Stimulated activated CD4-positive, alpha-beta T cell treated with anti-CD3 and anti-CD28 coated beads, Interleukin-4, amount 100 ng/mL, for 24 hours (primary cell): ENCODE results near the gene GRID1.

Experiments used
- DNase-seq: peaks from one replicate; pipeline ENCODE4 v3.0.0-alpha.2; 2020

The GRID1 gene

DNA sequence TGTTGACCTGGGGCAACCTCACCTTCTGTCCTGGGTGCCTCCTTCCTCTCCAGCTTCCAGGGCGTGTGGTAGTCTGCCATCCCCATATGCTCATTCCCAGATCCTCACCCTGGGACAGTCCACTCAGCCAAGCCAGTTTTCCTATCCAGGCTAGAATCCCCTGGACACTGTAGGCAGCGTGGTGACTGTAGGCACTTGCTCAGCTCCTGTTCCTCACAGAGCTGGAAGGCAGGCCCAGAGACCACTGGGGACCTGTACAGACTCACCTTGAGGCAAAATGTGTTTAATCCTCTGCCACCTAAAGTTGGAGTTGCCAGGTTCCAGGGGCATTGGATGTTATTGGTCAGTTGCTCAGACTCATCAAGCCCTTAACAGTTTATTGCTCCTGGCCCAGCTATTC lies 2.4 kb upstream of the GRID1 start:
- no peak for DNase-seq

DNA sequence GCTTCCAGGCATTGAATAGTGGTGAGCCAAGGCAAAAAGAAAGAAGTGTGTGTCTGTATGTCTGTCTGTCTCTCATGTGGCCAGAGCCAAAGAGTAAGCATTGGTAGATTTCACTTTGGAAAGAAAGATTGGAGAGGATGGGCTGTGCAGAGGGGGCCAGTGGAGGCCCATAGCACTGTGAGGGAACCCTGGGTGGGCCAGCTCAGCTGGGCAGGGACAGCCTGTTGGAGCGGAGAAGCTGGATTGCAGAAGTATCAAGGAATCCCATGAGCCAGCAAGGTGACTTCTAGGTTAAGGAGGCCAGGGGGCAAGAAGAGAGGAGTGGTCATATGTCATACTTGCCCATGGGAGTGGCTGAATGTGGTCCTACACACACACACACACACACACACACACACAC lies 1.5 kb upstream of the GRID1 start:
- DNase-seq = no peak

DNA sequence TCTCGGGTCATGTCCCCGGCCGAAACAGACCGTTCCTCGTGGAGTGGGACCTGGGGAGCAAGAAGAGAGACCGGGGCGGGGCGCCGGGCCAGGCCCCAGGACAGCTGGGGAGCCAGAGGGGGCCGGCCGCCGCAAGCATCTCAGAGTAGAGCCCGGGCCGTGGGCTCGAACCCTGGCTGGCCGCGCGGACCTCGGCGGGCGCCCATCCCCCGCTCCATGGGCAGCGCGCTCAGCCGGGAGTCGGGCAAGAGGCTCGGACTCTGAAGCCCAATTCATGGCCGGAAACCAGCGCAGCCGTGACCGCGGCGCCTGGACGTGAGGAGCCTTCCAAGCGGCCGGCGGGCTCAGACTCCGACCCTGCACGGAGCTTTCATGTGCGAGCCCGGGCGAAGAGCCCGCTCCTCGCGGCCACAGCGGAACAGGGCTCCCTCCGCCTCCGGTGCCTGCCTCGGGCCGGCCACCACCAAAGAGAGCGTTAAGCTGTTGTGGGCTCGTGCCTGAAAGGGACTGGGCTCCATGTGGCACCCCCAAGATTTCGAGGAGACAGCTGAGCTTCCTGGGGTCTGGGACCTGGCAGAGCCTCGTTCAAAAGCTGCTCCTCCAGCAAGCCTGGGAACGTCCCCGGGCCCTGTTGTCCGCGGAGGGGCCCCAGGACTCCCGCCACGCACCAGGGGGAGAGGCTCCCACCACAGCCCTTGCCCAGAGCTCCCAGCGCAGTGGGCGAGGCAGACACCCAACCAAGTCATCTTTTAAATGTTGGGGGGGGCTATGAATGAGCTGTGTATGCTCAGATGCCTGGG lies 757 bp upstream of the GRID1 start:
- no peak for DNase-seq

DNA sequence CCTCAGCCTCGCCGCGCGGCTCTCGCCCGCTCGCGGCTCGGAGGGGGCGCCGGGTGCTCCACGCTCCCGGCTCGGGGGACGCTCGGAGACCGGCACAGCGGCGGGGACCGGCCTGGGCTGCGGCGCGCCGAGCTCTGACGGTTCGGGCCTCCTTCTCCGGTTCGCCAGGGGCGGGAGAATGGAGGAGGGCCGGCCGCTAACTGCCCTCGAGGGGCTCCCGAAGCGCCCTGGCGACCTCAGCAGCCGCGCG lies 232 bp upstream of the GRID1 start:
- DNase-seq = no peak

DNA sequence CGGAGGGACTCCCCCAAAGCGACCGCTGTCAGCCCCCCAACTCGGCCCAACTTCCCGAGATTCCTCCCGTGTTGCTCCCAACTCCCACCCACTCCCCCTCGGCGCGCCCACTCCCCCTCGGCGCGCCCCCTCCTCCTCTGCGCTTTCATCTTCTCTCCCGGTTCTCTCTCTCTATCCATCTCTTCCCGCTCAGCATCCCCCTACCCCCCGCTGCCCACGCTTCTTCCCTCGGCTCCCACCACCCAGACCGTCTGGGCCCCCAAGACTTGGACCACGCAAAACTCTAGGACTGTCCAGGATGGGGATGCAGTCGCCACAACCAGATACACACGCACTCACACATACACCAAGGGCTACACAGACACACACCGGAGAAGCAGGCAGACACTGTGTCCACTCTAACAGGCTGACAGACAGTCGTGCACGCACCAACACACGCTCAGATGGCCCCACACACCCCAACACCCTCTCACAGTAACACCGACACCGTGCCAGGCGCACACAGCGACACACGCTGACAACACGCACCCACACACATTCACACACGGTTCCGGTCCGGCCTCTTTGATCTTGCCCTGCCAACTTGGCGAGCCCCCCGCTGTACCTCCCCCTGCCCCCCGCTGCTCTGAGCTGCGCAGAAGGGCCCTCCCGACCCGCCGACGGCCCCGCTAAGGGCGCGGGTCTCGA lies 1.1 kb downstream of the GRID1 start:
- no peak for DNase-seq

DNA sequence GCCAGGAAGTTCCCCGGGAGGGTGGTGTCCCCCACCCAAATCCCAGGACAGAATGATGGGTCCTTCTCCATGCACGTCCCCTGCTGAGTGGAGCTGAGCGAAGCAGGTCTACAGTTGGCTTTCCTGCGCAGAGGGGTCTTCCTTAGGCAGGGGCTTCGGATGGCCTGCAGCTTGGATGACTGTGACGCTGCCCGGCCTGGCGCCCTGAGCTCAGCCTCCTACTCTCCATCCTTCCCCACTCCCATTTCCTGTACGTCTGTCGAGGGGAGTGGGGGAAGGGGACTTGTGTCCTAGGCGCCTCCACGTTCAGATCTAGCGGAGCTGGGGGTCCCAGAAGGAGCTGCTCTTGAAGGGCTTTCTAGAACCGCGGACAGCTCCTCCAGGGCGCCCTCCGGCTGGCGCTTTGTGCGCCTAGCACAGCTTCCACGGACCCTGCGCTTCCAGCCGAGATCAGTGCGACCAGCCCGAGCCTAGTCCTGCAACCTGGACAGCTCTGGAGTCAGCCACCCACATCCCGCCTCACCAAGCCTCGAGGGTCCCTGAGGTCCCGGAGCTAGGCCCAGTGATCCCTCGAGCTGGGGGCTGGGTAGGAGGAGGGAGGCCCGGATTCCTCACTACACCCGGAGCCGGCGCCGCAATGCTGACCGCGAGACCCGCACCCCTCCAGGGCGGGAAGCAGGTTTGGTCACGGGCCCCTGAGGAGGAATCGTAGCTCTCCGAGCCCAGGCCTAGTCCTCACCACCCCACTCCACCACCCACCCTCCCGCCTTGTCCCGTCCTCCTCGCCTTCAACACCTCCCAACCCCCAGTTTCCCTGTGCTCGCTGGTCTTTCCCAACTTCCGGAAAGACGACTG lies 1.9 kb downstream of the GRID1 start:
- DNase-seq = no peak

DNA sequence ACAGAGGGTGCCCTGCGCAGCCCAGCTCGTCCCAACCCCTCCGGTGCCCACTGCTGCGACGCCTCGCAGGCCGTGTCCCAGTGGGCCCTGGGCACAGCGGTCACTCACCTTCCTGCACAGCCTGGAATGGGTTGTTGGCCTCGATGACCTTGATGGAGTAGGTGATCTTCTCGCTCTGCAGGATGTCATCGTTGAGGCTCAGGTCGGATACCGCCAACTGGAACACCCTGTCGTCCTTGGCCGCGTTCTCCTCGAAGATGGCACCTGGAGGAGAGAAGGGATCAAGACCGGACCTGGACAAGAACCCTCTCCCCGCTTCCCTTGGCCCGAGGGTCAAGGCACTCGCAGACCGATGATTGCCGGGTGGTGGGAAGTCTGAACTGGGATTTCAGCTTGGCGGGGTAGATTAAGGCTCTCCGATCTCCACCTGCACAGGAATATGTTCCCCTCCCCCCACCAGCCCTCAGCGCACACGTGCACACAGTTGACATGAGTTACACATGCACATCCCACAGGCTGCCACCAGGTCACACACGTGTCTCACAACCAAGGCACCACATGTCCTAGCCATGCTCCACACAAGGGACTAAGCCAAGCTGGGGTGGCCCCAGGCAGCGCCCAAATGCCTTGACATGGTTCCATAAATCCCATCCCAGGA lies 2.6 kb downstream of the GRID1 start:
- no peak for DNase-seq

DNA sequence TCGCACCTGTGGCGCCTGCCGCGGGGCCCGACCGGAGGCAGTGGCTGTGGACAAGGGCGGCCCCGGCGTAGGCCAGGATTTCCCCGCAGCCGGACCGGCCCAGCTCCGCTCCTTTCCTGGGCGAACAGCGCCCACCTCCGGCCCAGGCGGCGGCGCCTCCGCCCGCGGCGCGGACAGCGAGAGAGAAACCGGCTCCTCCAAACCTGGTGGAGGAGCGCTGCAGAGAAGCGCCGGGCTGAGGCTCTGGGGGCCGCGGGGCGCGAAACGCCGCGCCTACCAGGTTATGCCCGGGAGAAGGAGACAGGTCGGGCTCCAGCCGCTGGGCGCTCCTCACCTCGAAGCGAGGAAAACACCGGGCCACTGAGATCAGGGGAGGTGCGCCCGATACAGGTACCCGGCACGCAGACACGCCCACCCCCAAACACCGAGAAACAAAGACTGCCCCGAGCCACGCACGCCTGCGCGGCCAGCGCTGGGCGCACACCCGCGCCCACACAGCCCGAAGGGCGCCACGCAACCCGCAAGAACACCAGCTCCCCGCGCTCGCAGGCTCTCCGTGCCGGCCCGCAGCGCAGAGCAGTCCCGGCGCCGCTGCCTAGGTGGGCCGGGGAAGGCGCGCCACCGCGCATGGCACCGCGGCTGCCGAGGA lies 3.3 kb downstream of the GRID1 start:
- no peak for DNase-seq

DNA sequence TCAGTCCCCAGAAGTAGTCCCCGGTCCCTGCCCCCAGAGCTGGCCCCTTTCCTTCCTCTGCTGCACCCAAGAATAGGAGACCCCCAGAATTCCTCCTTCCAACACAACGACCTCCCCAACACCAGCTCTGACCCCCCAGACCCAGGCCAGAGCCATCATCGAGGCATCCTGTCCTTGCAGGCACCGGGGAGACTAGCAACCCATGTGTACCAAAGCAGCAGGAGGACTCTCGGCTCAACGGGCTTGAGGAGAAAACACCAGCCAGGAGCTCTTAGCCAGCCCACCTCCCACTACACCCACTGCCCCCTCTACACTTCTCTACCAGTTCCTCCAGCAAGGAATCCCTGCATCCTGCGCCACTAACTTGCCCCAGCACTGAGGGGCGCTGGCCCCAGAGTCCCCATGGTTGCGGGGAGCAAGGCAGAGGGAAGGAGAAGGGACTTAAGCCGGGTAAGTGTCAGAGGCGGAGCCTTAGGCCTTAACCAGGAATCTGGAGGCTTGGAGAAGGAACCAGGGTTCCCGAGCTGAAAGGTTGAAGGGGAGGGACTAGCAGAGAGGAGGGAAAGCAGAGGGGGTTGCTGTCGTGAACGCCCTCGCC lies 3.9 kb downstream of the GRID1 start:
- no peak for DNase-seq

DNA sequence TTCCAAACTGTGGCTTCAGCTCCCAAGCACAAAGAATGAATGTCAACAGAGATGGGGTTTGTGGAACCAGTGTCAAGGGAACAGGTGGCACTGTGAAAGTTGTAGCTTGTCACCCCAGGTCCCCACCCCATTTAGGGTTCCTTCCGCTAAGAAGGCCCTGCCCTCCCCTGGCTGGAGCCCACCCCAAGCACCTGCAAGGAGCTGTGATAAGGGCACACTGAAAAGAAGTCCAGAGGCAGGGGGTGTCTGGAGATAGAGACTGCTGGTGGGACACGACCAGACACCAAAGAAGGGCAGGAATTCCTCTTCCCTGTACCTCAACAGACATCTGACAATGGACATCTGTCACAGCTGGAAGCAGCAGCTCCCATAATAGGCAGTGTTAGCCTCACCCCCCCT lies 4.5 kb downstream of the GRID1 start:
- DNase-seq = no peak

DNA sequence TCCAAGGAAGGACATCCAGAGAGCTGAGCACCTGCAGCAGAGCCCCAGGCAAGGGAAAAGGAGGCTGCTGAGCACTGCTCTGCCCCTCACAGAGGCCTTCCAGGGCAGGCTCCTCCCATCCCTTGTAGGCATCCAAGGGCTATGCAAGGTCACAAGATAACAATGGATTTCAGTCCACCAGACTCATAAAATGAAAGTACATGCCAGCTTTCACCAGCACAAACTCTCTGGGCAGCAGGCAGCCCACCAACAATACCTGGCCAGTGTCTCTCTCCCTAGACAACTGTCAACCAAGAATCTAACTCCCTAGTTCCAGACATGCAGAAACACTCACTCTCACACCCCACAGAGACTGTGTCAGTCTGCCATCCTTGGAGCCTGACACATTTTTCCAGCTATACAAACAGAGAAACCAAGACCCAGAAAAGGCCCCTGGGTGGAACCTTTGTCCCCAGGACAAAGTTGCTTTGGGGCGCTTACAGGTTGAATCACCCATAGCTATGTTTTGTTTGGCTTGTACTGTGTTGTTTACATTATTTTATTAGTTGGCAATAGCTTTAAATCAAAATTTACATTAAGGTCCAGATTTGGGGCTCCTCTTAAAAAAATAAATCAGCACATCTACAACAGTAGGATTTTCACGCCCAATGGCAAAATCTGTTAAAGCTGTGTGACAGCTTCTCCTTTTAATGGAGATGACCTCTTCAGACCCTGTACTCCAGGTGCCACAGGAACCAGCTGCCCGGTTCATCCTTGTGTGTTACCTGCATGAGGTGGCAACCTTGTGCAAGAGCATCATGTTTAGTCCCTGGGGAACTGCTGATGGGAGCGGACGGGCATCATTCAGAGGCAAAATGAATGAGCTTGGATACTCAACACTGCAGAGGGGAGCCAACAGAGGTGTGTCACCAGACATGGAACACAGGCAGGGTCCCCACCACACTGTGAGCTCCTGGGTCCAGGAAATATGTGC lies 5.2 kb downstream of the GRID1 start:
- DNase-seq = no peak

DNA sequence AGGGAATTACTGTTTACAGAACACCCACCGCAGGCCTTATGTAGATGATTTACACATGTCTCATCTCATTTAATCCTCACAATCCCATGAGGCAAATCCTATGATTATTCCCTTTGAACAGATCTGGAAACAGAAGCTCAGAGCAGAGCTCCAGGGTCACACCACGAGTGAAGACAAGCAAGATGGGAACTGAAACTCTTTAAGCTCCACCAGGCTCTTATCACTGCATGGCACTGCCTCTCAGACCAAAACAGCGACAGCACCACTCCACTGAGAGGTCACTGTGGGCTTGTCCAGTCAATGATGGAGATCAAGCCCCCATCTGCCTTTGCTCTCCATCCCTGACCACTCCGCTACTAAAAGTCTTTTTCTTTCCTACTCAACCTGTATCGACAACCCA lies 5.9 kb downstream of the GRID1 start:
- DNase-seq = no peak

DNA sequence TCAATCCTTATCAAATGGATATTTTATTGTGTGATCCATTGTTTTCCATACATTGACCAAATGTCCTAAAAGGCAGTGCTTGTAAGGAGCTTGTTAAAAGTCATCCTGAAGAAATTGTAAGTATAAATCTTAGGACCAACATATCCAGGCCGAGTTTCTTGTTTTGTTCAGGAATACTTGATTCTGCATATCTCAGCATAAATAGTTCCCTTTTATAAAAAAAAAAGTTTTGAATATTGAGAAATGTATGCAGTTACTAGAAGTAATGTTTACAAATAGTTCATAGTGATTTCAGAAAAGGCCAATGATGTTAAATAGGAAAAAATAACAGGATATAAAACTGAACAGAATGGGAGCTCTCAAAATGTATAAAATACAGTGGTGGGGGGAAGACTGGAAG lies 6.6 kb downstream of the GRID1 start:
- DNase-seq = no peak

DNA sequence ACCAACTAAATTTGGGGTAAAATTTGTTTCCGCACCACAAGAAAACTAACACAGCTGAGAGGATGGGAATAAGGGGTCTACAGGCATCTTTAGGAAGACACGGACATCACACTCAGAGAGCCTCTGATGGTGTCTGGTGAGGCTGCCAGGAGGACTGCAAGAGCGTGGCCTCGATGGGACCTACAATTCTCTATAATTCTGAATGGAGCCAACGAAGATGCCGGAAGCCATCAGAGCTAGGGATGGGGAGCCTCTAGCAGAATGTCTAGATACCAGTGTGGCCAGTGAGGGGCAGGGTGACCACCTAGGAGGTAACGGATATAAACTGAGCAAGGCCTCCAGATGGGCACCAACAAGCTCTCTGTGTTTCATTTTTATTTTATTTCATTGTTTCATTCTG lies 7.5 kb downstream of the GRID1 start:
- no peak for DNase-seq

DNA sequence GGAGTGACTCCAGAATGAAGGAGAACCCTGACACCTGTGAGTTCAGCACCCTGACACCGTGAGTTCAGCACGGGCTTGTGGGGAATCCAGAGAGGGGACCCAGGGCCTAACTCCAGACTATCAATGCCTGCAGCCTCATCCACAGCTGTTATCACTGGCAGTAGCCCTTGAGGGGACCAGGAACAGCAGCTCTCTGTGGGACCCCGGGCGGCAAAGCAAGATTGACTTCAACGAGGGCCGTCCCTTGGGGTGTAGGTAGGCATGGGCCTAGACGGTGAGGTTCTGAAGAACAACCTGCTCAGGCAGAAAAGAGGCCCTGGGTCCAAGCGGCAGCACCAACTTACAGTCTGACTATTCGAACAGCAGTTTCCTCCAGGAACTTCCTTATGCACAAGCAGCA lies 8.9 kb downstream of the GRID1 start:
- DNase-seq = no peak

DNA sequence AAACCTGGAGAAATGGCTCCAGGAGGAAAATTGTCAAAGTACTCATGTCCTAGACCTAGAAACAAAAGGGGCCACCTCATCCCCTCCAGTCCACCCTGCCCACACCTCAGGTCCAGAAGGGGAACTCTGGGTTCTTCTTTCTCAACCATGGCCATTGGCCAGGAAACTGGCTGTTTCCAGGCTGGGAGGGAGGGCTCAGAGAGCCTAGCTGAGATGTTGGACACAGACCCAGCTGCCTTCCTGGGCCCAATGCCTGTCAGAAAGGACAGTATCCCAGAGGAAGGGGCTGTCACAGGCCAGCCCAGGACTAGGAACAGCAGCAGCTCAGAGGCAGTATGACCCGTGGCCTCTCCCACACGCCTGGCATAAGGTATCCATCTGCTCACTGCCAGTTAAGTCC lies 9.6 kb downstream of the GRID1 start:
- no peak for DNase-seq

DNA sequence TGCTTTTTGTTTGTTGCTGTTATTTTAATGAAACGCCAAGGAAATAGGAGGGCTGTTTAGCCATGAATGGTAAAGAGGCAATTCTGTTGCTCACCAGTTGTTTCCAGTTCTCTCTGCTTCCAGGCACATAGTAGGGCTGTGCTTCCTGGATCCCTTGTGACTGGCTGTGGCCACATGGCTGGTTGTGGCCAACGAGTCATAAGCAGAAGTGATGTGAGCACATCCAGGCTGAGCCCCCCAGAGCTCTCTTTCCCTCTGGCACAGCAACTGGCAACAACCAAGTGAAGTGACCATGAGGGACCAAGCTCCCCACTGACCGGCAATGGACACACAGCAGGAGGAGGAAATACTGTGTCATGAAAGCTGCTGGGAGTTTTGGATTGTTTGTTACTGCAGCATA lies 10.3 kb downstream of the GRID1 start:
- no peak for DNase-seq

DNA sequence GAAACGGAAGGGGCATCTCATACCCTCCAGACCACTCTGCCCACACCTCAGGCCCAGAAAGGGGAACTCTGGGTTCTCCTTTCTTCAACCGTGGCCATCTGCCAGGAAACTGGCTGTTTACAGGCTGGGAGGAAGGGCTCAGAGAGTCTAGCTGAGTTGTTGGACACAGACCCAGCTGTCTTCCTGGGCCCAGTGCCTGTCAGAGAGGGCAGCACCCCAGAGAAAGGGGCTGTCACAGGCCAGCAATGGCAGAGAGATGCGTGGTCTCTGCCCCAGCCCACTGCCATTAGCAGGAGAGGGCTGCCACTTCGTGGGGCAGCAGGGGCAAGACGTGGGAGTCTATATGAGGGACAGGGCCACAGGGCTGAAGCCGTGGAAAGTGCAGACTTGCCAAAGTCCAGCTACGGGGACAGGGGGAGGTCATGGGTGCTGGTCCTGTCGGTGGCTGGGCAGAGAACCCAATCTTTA lies 11.0 kb downstream of the GRID1 start:
- DNase-seq = no peak

DNA sequence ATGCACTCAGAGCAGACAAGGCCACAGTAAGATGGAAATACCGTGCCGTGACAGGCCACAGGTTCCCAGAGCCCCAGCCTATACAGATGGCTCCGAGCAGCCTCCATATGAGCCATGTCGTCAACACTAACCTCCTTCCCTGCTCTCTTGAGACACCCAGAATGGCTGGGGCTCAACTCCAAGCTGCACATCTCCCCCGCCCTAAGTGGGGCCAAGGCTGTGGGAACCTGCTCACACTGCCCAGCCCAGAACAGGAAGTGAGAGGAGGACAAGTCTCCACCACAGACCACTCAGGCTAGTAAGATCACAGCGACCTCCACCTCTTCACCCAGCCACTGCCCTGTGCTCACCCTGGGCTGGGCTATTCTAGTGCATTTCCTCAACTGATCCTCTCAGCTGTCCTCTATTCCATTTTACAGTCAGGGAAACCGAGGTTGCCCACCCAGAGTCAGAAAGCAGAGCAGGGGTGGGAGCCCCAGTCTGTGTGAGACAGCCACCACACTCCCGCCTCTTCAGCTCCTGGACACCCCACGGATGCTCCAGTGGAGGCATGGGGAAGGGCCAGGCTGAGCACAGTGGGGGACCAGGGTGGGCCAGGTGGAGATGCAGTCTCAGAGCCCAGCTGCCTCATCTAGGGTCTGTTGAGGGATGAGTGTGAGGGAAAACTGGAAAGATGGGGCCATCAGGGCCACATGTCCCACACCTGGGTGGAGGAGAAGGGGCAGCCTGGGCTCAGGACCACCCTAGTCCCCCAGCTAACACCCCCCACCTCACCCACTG lies 11.6 kb downstream of the GRID1 start:
- no peak for DNase-seq
